CD1c-positive myeloid dendritic cell (primary cell): Measurements from ENCODE around the gene SPRING1.

Source experiments
- DNase-seq: peaks from one replicate; pipeline ENCODE4 v3.0.0-alpha.2; 2016; ENCODE audit errors: extremely low spot score

SPRING1 gene

GRCh38 chr12:116708826-116709756 is 28.8 kb downstream of the SPRING1 start:
- DNase-seq = peak; percentile 46

- DNase-seq = no peak
These were observed 30.1 kb downstream of the SPRING1 start for GRCh38 chr12:116707751-116708150.

- DNase-seq = peak; percentile 71
These were observed 34.6 kb downstream of the SPRING1 start for GRCh38 chr12:116703214-116703795.

GRCh38 chr12:116701432-116701831 is 36.4 kb downstream of the SPRING1 start:
- no peak for DNase-seq

GRCh38 chr12:116700066-116700465 is 37.8 kb downstream of the SPRING1 start:
- no peak for DNase-seq

GRCh38 chr12:116698554-116699075 is 39.3 kb downstream of the SPRING1 start:
- no peak for DNase-seq

GRCh38 chr12:116698116-116698515 is 39.8 kb downstream of the SPRING1 start:
- DNase-seq = no peak

- no peak for DNase-seq
These were observed 40.2 kb downstream of the SPRING1 start for GRCh38 chr12:116697716-116698115.

- DNase-seq = no peak
These were observed 40.6 kb downstream of the SPRING1 start for GRCh38 chr12:116697305-116697704.

GRCh38 chr12:116695464-116695725 is 42.5 kb downstream of the SPRING1 start:
- no peak for DNase-seq

GRCh38 chr12:116694653-116695463 is 43.0 kb downstream of the SPRING1 start:
- DNase-seq = no peak

GRCh38 chr12:116693286-116694227 is 44.3 kb downstream of the SPRING1 start:
- DNase-seq = no peak

- DNase-seq = no peak
These were observed 45.3 kb downstream of the SPRING1 start for GRCh38 chr12:116692605-116693004.

GRCh38 chr12:116691636-116692035 is 46.2 kb downstream of the SPRING1 start:
- no peak for DNase-seq

GRCh38 chr12:116691205-116691604 is 46.7 kb downstream of the SPRING1 start:
- DNase-seq = no peak

- DNase-seq = no peak
These were observed 47.7 kb downstream of the SPRING1 start for GRCh38 chr12:116689979-116690744.

GRCh38 chr12:116689521-116689920 is 48.3 kb downstream of the SPRING1 start:
- no peak for DNase-seq
